GM23338 (cell line): ENCODE measurements around the gene JMJD7. TPM values are rescaled to one million over a fixed set of nuclear protein-coding genes. Genes with fewer than 3 reads are reported as not detected.

Source experiments
- ATAC-seq: fragments of 200-7000 bp; cut with Tn5 transposase; 3 replicates; pipeline ENCODE4 v1.9.1; 2020
- DNase-seq: peaks from one replicate; pipeline ENCODE4 v3.0.0-alpha.2; 2015; ENCODE audit warnings: low spot score
- H2AFZ ChIP-seq: fragments of 200-600 bp; sonication (generic); 2 replicates; pipeline ENCODE4 v1.8.0; 2016; ENCODE audit warnings: antibody characterized with exemption, mild to moderate bottlenecking, moderate library complexity
- H3F3A ChIP-seq: fragments of 200-600 bp; sonication (generic); replicated peaks from 2 replicates; pipeline ENCODE4 v1.8.0; 2017; ENCODE audit warnings: antibody characterized with exemption, mixed run types, low read depth
- H3K27ac ChIP-seq: fragments of 200-600 bp; sonication (generic); 2 replicates; pipeline ENCODE4 v1.6.1; 2016; ENCODE audit warnings: low read depth
- H3K27me3 ChIP-seq: fragments of 200-600 bp; sonication (generic); 2 replicates; pipeline ENCODE4 v1.8.0; 2016; ENCODE audit warnings: mild to moderate bottlenecking, mixed run types, moderate library complexity; ENCODE audit not compliant: insufficient read depth
- H3K36me3 ChIP-seq: fragments of 200-600 bp; sonication (generic); 2 replicates; pipeline ENCODE4 v1.8.0; 2016; ENCODE audit warnings: mild to moderate bottlenecking; ENCODE audit not compliant: insufficient read depth
- H3K4me1 ChIP-seq: fragments of 200-600 bp; sonication (generic); 2 replicates; pipeline ENCODE4 v1.8.0; 2016; ENCODE audit warnings: mild to moderate bottlenecking, moderate library complexity; ENCODE audit not compliant: insufficient read depth
- H3K4me2 ChIP-seq: fragments of 200-600 bp; sonication (generic); 2 replicates; pipeline ENCODE4 v1.7.1; 2017; ENCODE audit warnings: mixed run types
- H3K4me3 ChIP-seq: fragments of 200-600 bp; sonication (generic); 2 replicates; pipeline ENCODE4 v1.6.1; 2016; ENCODE audit warnings: mixed run types
- H3K79me2 ChIP-seq: fragments of 200-600 bp; sonication (generic); replicated peaks from 2 replicates; pipeline ENCODE4 v1.8.0; 2017; ENCODE audit warnings: mild to moderate bottlenecking; ENCODE audit not compliant: insufficient read depth
- H3K9me2 ChIP-seq: fragments of 200-600 bp; sonication (generic); 2 replicates; pipeline ENCODE4 v1.8.0; 2017; ENCODE audit not compliant: insufficient read depth
- H4K20me1 ChIP-seq: fragments of 200-600 bp; sonication (generic); replicated peaks from 2 replicates; pipeline ENCODE4 v1.8.0; 2017; ENCODE audit warnings: mild to moderate bottlenecking; ENCODE audit not compliant: insufficient read depth
- H3K27ac Mint-ChIP-seq: 2 replicates; pipeline ENCODE4 v1.8.0; 2020; ENCODE audit warnings: inconsistent platforms, mild to moderate bottlenecking, moderate library complexity, mixed read lengths
- H3K27me3 Mint-ChIP-seq: 3 replicates; pipeline ENCODE4 v1.8.0; 2022; ENCODE audit warnings: low read depth, mild to moderate bottlenecking, moderate library complexity, mixed read lengths, inconsistent platforms; ENCODE audit not compliant: insufficient read depth, poor library complexity
- H3K36me3 Mint-ChIP-seq: 3 replicates; pipeline ENCODE4 v1.8.0; 2021; ENCODE audit warnings: low read depth, mild to moderate bottlenecking, inconsistent platforms, moderate library complexity, mixed read lengths
- H3K4me1 Mint-ChIP-seq: 3 replicates; pipeline ENCODE4 v1.8.0; 2020; ENCODE audit warnings: mild to moderate bottlenecking, inconsistent platforms, mixed read lengths
- H3K4me3 Mint-ChIP-seq: 3 replicates; pipeline ENCODE4 v1.8.0; 2021; ENCODE audit warnings: moderate library complexity, mild to moderate bottlenecking, inconsistent platforms, mixed read lengths
- H3K9me3 Mint-ChIP-seq: 3 replicates; pipeline ENCODE4 v1.8.0; 2020; ENCODE audit warnings: moderate library complexity, mild to moderate bottlenecking, inconsistent platforms, mixed read lengths
- CREB1 ChIP-seq: fragments of 250-450 bp; sonication (Bioruptor Pico); IDR thresholded peaks from 2 replicates; pipeline ENCODE4 v1.5.0; 2020; ENCODE audit warnings: low read depth, mild to moderate bottlenecking, moderate library complexity
- ZNF114 ChIP-seq: fragments of 250-450 bp; sonication (Bioruptor Pico); IDR thresholded peaks from 2 replicates; pipeline ENCODE4 v1.5.0; 2020; ENCODE audit warnings: mild to moderate bottlenecking, moderate library complexity
- ZNF331 ChIP-seq: fragments of 250-450 bp; sonication (Bioruptor Pico); IDR thresholded peaks from 2 replicates; pipeline ENCODE4 v1.5.0; 2020; ENCODE audit warnings: low read depth, mild to moderate bottlenecking, moderate library complexity
- ZNF462 ChIP-seq: fragments of 250-450 bp; sonication (Bioruptor Pico); IDR thresholded peaks from 2 replicates; pipeline ENCODE4 v1.5.0; 2020; ENCODE audit warnings: mild to moderate bottlenecking, moderate library complexity
- polyA plus RNA-seq: library from polyadenylated mRNA; unstranded; fragments of >200 nt; fragmentation: Nextera tagmentation; extraction: Ambion mirVana; gene quantifications from 2 replicates; pipeline ENCODE4 v1.2.1, GENCODE V29; 2016
- total RNA-seq: library from RNA; depleted of rRNA; stranded (reverse); fragments of >200 nt; shearing (Covaris generic); gene quantifications from 2 replicates; pipeline ENCODE4 v1.2.3, GENCODE V29; 2014
- TF ChIP-seq, protein P1 (sequence below), 2 experiments: fragments of 200-600 bp in 1 of 2; sonication (generic) in 1 of 2; conservative IDR thresholded peaks; 2 replicates each; pipeline versions ENCODE4 v1.5.1 to v1.6.1; 2016 to 2017; ENCODE audit warnings: antibody characterized with exemption in 2 of 2, low read depth in 2 of 2, mild to moderate bottlenecking in 2 of 2, moderate library complexity in 1 of 2
- TF ChIP-seq, protein P2 (sequence below): IDR thresholded peaks from one replicate; pipeline ENCODE4 v1.6.1; 2018; ENCODE audit warnings: antibody characterized with exemption; ENCODE audit not compliant: unreplicated experiment

JMJD7 gene
- total and polyA plus RNA-seq, 2 experiments from 2014 or later: 8.5 to 9.2 TPM

DNA sequence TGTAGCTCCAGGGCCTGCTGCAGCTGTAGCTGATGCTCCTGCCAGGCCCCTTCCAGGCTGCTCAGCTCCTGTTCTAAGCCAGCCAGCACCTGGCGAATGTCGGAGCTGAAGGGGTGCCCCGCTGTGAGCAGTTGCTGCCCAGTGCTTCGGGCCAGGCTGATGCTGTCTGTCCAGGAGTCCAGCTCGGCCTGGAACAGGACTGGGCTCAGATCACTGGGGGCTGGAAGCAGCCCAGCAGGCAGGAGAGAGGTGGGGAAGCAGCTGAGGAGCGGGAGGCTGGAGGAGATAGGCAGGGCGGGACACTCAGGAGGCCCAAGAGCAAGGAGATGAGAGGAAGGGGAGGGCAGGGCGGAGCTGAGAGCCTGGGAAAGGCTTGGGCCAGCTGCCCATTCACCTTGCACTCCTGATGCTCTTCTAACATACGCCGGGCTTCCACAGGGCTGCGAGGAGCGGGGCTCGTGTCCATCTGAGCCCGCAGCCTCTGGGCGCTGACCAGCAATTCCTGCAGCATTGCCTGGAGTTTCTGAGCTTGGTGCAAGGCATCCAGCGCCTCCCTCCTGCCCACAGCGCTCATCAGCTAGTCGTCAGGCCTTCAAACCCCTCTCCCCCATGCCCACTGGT is 34.0 kb downstream of the JMJD7 start (continued):
- TF ChIP-seq ZNF462 (no peak), CREB1 (CRISPR knock-in tag) (no peak)
- TF ChIP-seq, protein P1, sequence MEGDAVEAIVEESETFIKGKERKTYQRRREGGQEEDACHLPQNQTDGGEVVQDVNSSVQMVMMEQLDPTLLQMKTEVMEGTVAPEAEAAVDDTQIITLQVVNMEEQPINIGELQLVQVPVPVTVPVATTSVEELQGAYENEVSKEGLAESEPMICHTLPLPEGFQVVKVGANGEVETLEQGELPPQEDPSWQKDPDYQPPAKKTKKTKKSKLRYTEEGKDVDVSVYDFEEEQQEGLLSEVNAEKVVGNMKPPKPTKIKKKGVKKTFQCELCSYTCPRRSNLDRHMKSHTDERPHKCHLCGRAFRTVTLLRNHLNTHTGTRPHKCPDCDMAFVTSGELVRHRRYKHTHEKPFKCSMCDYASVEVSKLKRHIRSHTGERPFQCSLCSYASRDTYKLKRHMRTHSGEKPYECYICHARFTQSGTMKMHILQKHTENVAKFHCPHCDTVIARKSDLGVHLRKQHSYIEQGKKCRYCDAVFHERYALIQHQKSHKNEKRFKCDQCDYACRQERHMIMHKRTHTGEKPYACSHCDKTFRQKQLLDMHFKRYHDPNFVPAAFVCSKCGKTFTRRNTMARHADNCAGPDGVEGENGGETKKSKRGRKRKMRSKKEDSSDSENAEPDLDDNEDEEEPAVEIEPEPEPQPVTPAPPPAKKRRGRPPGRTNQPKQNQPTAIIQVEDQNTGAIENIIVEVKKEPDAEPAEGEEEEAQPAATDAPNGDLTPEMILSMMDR (conservative IDR thresholded peaks at IDR 0.05; ENCODE audit: low read depth in 2 of 2): no peak

DNA sequence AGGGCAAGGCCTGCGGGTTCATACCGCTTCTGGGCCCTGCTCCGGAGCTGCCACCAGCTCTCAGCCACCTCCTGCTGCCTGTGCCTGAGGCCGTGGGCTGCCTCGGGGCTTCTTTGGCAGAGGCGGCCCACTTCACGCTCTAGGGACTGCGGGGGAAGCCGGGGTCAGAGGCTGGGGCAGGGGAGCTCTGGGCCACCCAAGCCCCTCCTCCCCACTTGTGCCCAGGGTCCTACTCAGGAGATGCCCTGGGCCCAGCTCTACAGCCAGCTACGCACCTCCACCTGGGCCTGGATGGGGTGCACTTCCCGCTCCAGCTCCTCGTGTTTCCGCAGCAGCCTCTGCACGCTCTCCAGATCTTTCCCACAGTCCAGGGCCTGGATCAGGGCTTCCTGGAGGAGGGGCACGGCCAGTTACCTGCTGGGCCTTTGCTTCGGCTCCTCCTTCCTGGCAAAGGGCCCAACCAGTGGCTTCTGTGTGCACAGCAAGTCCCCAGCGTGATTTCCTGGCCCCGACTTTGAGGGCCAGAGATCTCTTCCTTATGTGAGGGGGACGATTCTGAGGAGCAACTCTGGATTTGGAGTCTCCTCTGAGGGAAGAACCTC is 34.7 kb downstream of the JMJD7 start:
- 0 out of 2 replicates have a peak overlapping the region, but pooled peaks have one; percentile 28 for H2AFZ ChIP-seq
- no peaks in the 10 kb centered on the region for H3K4me1 ChIP-seq
- H3K27me3 ChIP-seq: no peaks in the 10 kb centered on the region
- H3K4me1 Mint-ChIP-seq: peaks cover 13% of the 10 kb centered on the region
- no peaks in the 10 kb centered on the region for H3K9me2 ChIP-seq
- H3K4me3 Mint-ChIP-seq: no peak overlapping the region
- H3K9me3 Mint-ChIP-seq: no peaks in the 10 kb centered on the region
- no peaks in the 10 kb centered on the region for H3K36me3 Mint-ChIP-seq
- ATAC-seq: peak; percentile 60
- no peak overlapping the region for H3K4me3 ChIP-seq
- no peaks in the 10 kb centered on the region for H4K20me1 ChIP-seq
- no peak overlapping the region for H3K27ac Mint-ChIP-seq
- no peak overlapping the region for H3K4me2 ChIP-seq
- H3K27ac ChIP-seq: no peak overlapping the region
- DNase-seq: peak; percentile 62
- no peaks in the 10 kb centered on the region for H3K36me3 ChIP-seq
- H3K27me3 Mint-ChIP-seq: peaks cover 9% of the 10 kb centered on the region
- H3K79me2 ChIP-seq: no peaks in the 10 kb centered on the region
- no peaks in the 10 kb centered on the region for H3F3A ChIP-seq
- TF ChIP-seq ZNF331 (CRISPR knock-in tag) (no peak), ZNF114 (CRISPR knock-in tag) (no peak)
- TF ChIP-seq, protein P2, sequence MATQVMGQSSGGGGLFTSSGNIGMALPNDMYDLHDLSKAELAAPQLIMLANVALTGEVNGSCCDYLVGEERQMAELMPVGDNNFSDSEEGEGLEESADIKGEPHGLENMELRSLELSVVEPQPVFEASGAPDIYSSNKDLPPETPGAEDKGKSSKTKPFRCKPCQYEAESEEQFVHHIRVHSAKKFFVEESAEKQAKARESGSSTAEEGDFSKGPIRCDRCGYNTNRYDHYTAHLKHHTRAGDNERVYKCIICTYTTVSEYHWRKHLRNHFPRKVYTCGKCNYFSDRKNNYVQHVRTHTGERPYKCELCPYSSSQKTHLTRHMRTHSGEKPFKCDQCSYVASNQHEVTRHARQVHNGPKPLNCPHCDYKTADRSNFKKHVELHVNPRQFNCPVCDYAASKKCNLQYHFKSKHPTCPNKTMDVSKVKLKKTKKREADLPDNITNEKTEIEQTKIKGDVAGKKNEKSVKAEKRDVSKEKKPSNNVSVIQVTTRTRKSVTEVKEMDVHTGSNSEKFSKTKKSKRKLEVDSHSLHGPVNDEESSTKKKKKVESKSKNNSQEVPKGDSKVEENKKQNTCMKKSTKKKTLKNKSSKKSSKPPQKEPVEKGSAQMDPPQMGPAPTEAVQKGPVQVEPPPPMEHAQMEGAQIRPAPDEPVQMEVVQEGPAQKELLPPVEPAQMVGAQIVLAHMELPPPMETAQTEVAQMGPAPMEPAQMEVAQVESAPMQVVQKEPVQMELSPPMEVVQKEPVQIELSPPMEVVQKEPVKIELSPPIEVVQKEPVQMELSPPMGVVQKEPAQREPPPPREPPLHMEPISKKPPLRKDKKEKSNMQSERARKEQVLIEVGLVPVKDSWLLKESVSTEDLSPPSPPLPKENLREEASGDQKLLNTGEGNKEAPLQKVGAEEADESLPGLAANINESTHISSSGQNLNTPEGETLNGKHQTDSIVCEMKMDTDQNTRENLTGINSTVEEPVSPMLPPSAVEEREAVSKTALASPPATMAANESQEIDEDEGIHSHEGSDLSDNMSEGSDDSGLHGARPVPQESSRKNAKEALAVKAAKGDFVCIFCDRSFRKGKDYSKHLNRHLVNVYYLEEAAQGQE: no peak
